Measurements from ENCODE around the gene PLEKHB2.

GRCh38 chr2:131156452-131157149 is 51.5 kb downstream of the PLEKHB2 start:
- TF ChIP-seq SPI1 (IDR thresholded peaks at IDR 0.05; ENCODE audit: low read depth, low read length): no peak
- no peak for TF ChIP-seq POLR2A (IDR thresholded peaks at IDR 0.05; ENCODE audit: low read depth, low read length)
